T-helper 2 cell treated with Interferon-gamma antibody and Interleukin-4, amounts not matched to agents 5 μg/mL and 100 μg/mL, for 36 hours (primary cell): ENCODE measurements around the gene TAF6L.
"Not testable (repeated sequence)": the region's sequence is repeated elsewhere in the genome, so short reads cannot be mapped to it uniquely, and the experiment has no call there.

ENCODE experiments used
- DNase-seq: peaks from one replicate; pipeline ENCODE4 v3.0.0; 2021; ENCODE audit warnings: low spot score
- H3K27ac Mint-ChIP-seq: one replicate; pipeline ENCODE4 v1.8.0; 2021; ENCODE audit warnings: mild to moderate bottlenecking, mixed read lengths
- H3K27me3 Mint-ChIP-seq: one replicate; pipeline ENCODE4 v1.8.0; 2021; ENCODE audit warnings: low read depth, mixed read lengths
- H3K36me3 Mint-ChIP-seq: one replicate; pipeline ENCODE4 v1.8.0; 2021; ENCODE audit warnings: low read depth, mixed read lengths
- H3K4me1 Mint-ChIP-seq: one replicate; pipeline ENCODE4 v1.8.0; 2021; ENCODE audit warnings: low read depth, mixed read lengths
- H3K4me3 Mint-ChIP-seq: one replicate; pipeline ENCODE4 v1.8.0; 2022; ENCODE audit warnings: mild to moderate bottlenecking, moderate library complexity, mixed read lengths
- H3K9me3 Mint-ChIP-seq: one replicate; pipeline ENCODE4 v1.8.0; 2021; ENCODE audit warnings: mixed read lengths

Gene TAF6L

GRCh38 chr11:62805961-62806441, 34.8 kb downstream of the TAF6L start:
- Mint-ChIP-seq H3K9me3 (no peaks in the 10 kb centered on the region), H3K4me3 (peak overlapping the region; percentile 94), H3K4me1 (peaks cover 20% of the 10 kb centered on the region), H3K36me3 (peaks cover 38% of the 10 kb centered on the region), H3K27me3 (no peaks in the 10 kb centered on the region), H3K27ac (peak overlapping the region; percentile 99)
- no peak for DNase-seq

GRCh38 chr11:62806611-62807121, 35.5 kb downstream of the TAF6L start:
- Mint-ChIP-seq H3K9me3 (no peaks in the 10 kb centered on the region), H3K36me3 (peaks cover 31% of the 10 kb centered on the region), H3K27me3 (no peaks in the 10 kb centered on the region), H3K4me3 (peak overlapping the region; percentile 94), H3K4me1 (peaks cover 20% of the 10 kb centered on the region), H3K27ac (peak overlapping the region; percentile 99)
- no peak for DNase-seq

- DNase-seq = no peak
- H3K9me3 Mint-ChIP-seq = no peaks in the 10 kb centered on the region
- peaks cover 7% of the 10 kb centered on the region for H3K4me1 Mint-ChIP-seq
- no peak overlapping the region for H3K4me3 Mint-ChIP-seq
- H3K36me3 Mint-ChIP-seq = peaks cover 4% of the 10 kb centered on the region
- H3K27me3 Mint-ChIP-seq = no peaks in the 10 kb centered on the region
- no peak overlapping the region for H3K27ac Mint-ChIP-seq
Measured at GRCh38 chr11:62810748-62811147, 39.6 kb downstream of the TAF6L start.

- Mint-ChIP-seq H3K9me3 (no peaks in the 10 kb centered on the region), H3K27me3 (no peaks in the 10 kb centered on the region), H3K36me3 (peaks cover 4% of the 10 kb centered on the region), H3K4me3 (no peak overlapping the region), H3K4me1 (peaks cover 1% of the 10 kb centered on the region), H3K27ac (no peak overlapping the region)
- no peak for DNase-seq
Measured at GRCh38 chr11:62811659-62812058, 40.5 kb downstream of the TAF6L start.

- Mint-ChIP-seq H3K9me3 (no peaks in the 10 kb centered on the region), H3K27me3 (no peaks in the 10 kb centered on the region), H3K4me1 (no peaks in the 10 kb centered on the region), H3K4me3 (no peak overlapping the region), H3K36me3 (peaks cover 13% of the 10 kb centered on the region), H3K27ac (no peak overlapping the region)
- no peak for DNase-seq
Measured at GRCh38 chr11:62816557-62816956, 45.4 kb downstream of the TAF6L start.

- Mint-ChIP-seq H3K36me3 (peaks cover 13% of the 10 kb centered on the region), H3K4me1 (no peaks in the 10 kb centered on the region), H3K4me3 (no peak overlapping the region), H3K27ac (no peak overlapping the region), H3K9me3 (no peaks in the 10 kb centered on the region), H3K27me3 (no peaks in the 10 kb centered on the region)
- DNase-seq = no peak
Measured at GRCh38 chr11:62817129-62817528, 45.9 kb downstream of the TAF6L start.

GRCh38 chr11:62823677-62824076, 52.5 kb downstream of the TAF6L start:
- Mint-ChIP-seq H3K4me3 (no peak overlapping the region), H3K36me3 (peaks cover 46% of the 10 kb centered on the region), H3K27ac (no peak overlapping the region), H3K9me3 (no peaks in the 10 kb centered on the region), H3K27me3 (no peaks in the 10 kb centered on the region), H3K4me1 (peaks cover 4% of the 10 kb centered on the region)
- DNase-seq = no peak

- Mint-ChIP-seq H3K4me1 (peaks cover 16% of the 10 kb centered on the region), H3K36me3 (peaks cover 39% of the 10 kb centered on the region)
- DNase-seq, H3K27ac Mint-ChIP-seq, H3K4me3 Mint-ChIP-seq, H3K27me3 Mint-ChIP-seq, H3K9me3 Mint-ChIP-seq: not testable (repeated sequence)
Measured at GRCh38 chr11:62828130-62828529, 56.9 kb downstream of the TAF6L start.

- H3K4me3 Mint-ChIP-seq = peak overlapping the region; percentile 91
- H3K4me1 Mint-ChIP-seq = peaks cover 20% of the 10 kb centered on the region
- H3K27me3 Mint-ChIP-seq = no peaks in the 10 kb centered on the region
- no peak for DNase-seq
- H3K9me3 Mint-ChIP-seq = no peaks in the 10 kb centered on the region
- H3K36me3 Mint-ChIP-seq = peaks cover 34% of the 10 kb centered on the region
- peak overlapping the region; percentile 99 for H3K27ac Mint-ChIP-seq
Measured at GRCh38 chr11:62830904-62831519, 59.8 kb downstream of the TAF6L start.

GRCh38 chr11:62831520-62832335, 60.5 kb downstream of the TAF6L start, which contains the start of gene STX5:
Gene STX5 (minus strand): TSS chr11:62832051. CDS start chr11:62831243, 808 bp downstream.
- no peaks in the 10 kb centered on the region for H3K9me3 Mint-ChIP-seq
- peaks cover 20% of the 10 kb centered on the region for H3K4me1 Mint-ChIP-seq
- no peaks in the 10 kb centered on the region for H3K27me3 Mint-ChIP-seq
- H3K36me3 Mint-ChIP-seq = peaks cover 38% of the 10 kb centered on the region
- H3K4me3 Mint-ChIP-seq = peak within 1 kb of the TSS; percentile 91
- peak; percentile 99 for DNase-seq
- H3K27ac Mint-ChIP-seq = peak within 1 kb of the TSS; percentile 99

GRCh38 chr11:62832336-62833234, 61.4 kb downstream of the TAF6L start, which contains the start of gene TEX54:
Gene TEX54 (minus strand): TSS chr11:62832841.
- peaks cover 34% of the 10 kb centered on the region for H3K36me3 Mint-ChIP-seq
- DNase-seq = no peak

GRCh38 chr11:62835336-62835735, 64.1 kb downstream of the TAF6L start:
- DNase-seq = no peak
- Mint-ChIP-seq H3K27me3 (no peaks in the 10 kb centered on the region), H3K4me1 (peaks cover 29% of the 10 kb centered on the region), H3K4me3 (no peak overlapping the region), H3K27ac (no peak overlapping the region), H3K9me3 (no peaks in the 10 kb centered on the region), H3K36me3 (peaks cover 42% of the 10 kb centered on the region)

More at GRCh38 chr11:62832336-62833234, 61.4 kb downstream of the TAF6L start, which contains the start of gene TEX54:
- Mint-ChIP-seq H3K4me1 (peaks cover 23% of the 10 kb centered on the region), H3K4me3 (peak within 1 kb of the TSS; percentile 91), H3K9me3 (no peaks in the 10 kb centered on the region), H3K27ac (peak within 1 kb of the TSS; percentile 99), H3K27me3 (no peaks in the 10 kb centered on the region)
